ENCODE data around the gene DBT.
"Not testable (repeated sequence)": the region's sequence is repeated elsewhere in the genome, so short reads cannot be mapped to it uniquely, and the experiment has no call there.

DBT gene

DNA sequence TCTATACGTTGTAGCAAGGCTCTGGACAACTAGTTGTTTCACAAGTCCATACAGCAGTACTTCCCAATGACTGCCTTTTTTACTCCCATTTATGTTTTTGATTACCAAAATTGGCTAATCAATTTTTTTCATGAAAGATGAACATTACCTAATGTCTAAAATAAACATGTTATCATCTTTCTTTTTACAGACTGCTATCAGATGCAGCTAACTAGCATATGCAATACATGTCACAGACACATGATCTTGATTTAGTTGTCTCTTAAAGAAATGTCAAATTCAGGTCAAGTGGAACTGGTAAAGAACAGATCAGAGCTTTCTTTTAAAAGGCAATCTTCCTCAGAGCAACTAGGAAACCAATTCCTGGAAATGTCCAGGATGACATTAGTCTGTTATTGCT lies 630 bp upstream of the DBT start:
- DNase-seq = no peak

DNA sequence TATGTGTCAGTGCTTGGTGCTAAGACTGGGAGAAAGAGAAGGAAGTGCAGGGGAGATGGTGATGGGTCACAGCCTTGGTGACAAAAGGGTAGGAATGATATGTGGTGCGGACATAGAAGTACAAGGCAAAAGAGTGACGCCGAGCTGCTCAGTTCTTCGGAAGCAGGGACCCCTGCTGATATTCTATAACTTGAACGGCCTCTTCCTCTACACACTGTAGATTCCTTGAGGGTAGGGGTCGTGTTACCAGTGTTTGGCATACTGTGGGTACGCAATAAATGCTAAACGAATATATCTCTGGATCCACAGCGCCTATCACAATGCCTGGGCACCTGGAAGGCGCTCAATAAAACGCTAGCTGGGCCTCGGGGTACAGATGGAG lies 488 bp downstream of the DBT start:
- DNase-seq = no peak

DNA sequence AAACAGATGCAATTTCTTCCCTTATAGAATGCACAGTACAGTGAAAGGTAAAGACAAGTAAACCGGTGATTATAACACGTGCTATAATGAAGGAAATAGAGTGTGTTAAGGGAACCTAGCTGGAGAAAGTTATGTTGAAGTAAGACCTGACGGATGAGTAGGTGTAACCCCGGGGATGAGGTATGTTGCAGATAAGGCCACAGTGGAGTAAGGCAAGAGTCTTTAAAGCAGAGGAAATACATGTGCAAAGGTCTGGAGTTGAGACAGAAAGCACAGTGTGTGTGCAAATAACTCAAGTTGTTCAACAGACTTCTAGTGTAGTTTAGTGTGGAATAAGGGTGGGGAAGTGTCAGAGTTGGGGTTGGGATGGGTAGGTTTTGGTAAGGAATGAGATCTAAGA lies 2.9 kb downstream of the DBT start:
- no peak for DNase-seq

DNA sequence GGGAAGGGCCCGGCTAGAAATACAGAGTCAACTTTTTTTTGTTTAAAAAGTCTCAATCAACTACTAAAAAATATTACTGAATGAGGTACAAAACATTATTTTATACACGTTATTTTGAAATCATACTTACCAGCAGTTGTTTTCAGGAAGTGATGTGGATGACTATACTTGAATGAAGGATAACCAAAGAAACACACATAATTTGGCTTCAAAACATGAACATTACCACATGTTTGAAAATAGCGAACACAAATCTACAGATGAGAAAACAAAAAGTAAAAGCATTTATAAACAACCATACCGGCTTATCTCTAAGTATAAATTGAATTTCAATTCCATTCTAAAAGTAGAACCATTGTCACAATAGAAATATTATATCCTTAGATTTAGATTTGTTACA lies 9.0 kb downstream of the DBT start:
- no peak for DNase-seq

DNA sequence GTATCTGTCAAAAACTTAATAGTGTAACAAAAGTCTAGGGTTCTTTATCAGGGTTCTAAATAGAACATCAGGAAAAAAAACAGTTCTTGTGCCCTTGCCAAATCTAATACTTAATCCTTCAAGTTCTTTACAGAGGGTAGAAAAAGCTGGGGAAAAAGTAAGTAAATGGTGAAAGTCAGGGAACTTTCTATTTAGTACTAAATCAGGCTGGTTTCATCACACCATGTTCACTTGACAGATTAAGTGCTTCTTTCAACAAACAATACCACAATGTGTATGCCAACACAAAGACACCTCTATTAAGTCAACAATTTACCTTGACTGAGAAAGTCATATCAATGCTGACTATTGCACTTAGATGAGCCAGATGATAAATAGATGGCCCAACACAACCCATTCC lies 9.7 kb downstream of the DBT start:
- no peak for DNase-seq

DNA sequence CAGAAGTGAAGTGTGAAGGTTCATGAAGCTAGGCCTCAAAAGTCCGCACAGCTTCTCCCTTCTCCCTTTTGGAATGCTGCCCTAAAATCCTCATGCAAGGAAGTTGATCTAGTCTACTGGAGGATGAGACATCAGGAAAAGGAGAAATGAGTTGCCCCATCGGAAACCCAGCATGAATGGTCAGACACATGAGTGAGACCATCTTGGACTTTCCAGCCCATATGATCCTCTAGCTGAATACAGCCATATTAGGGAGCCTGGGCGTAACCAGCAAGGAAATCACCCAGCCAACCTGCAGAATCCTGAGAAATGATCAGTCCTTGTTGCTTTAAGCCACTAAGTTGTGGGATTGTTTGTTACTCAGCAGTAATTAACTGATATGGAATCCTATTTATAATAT lies 12.5 kb downstream of the DBT start:
- no peak for DNase-seq

DNA sequence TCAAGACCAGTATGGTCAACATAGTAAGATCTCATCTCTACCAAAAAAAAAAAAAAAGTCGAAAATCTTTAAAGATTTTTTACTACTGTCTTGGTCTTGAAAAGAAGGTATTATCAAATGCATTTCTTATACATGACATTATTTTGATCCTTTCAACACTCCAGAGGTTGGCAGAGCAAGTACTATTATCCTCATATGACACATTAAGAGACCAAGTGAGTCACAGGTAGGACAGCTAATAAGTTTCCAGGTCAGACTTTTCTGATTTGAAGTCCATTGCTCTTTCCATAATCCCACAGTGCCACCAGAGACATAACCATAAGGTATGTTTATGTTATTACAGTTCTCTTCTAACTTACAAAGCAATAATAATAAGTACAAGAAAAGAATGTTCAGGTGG lies 15.2 kb downstream of the DBT start:
- no peak for DNase-seq

DNA sequence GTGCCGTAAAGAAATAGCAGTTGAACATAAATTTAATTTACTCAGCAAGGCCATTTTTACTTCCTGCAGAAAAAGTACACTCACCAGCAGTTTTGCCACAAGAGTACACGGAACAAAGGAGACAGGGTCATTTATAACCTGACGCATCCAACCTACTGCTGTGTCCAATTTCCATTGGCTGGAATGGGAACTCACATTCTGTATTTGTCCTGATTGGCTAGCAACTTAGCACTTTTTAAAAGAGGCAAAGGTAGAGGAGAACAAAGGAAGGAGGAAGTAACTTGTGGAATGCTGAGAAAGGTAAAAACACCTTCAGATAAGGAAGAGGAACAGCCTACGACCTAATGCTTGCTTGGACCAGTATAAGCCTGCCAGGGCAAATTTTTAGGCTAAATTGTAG lies 16.1 kb downstream of the DBT start:
- DNase-seq = not testable (repeated sequence)

DNA sequence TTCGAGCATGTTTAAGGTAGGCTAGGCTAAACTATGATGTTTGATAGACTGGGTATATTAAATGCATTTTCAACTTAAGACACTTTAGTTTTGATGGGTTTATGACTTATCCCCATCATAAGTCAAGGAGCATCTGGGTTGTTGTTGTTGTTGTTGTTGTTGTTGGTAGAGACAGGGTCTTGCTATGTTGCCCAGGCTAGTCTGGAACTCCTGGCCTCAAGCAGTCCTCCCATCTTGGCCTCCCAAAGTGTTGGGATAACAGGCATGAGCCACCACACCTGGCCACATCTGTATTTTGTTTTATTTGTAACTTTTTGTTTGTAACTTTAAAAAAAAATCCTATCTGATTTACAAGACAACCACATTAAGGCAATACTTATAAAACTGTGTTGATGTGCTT lies 17.5 kb downstream of the DBT start:
- no peak for DNase-seq

DNA sequence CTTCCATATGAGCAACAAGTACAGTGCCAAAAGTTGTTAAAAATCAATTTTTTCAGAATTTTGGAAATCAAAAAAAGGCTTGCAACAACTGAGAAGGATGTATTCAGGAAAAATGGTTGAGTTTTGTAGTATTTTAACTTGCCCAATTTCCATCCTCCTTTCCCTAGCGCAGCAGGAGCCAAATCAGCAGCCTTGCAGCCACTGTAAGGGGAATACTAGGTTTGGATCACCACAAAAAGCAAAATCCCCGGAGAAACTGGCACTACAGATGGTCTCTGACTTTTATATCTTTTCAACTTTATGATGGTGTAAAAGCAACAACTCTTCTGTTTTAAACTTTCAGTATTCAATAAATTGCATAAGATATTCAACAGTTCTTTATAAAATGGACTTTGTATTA lies 17.9 kb downstream of the DBT start:
- no peak for DNase-seq

DNA sequence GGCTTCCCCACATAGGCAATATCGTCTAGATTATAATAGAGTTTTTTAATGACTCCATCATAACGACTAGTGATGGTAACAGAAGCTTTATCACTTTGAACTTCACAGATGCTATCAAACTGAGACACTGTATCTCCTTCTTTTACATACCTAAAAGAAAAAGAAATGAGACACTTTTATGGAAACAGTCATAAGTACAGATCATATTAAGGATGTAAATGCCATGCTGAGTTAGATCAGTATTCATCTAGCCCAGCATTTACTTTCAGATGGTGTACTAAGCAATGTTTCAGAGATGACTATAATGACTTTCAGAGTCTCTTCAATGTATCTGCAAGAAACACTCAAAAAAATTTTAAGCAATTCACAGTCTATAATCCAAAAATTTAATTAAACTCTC lies 18.9 kb downstream of the DBT start:
- no peak for DNase-seq

DNA sequence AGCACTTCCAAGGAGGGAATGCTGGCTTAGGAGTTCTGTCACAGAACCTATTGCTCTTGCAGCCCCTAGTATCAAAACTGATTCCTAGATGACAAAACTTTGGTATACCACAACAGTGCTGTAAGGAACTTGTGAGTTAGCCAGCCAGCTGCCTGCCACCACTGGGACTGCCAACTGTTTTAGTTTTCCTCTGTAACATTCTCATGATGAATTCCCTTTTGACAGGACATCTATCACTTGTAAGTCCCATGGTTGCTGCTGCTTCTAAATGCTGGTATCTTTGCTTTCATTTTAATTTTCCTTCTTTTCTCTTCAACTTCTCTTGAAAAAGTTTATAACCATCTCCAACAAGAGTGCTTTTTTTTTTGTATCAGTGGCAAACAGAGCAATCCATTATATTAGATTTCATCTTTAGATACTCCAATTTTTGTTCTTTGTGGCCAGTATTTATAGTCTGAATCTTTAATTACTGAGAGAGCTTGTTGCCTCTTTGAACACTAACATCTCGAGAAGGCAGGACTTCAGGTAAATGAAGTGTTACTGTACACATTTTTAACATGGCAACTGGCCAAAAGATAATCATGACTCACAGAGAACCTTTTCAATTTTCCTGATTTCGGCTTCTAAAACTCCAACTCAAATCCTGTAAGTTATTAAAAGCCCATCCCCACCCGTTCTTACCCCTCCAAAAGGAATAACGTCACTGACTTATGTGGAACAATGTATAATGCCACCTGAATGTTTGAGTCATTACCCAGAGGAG lies 19.8 kb downstream of the DBT start:
- DNase-seq = no peak

DNA sequence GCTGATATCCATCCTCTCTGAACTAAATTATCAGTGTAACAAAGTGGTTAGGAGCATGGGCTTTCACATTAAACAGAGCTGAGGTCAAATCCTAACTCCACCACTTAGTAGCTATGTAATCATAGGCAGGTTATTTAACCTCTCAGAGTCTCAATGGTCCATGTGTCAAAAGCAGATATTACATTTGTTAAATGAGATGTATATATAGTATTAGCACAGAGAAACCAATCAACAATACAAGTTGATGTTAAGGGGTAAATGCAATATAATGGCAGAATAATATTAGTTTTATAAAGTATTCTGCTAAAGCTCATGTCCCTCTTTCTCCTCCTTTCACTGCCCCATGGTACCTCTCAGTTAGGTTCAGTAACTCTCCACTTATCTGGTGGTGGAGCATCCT lies 27.2 kb downstream of the DBT start:
- DNase-seq = no peak

DNA sequence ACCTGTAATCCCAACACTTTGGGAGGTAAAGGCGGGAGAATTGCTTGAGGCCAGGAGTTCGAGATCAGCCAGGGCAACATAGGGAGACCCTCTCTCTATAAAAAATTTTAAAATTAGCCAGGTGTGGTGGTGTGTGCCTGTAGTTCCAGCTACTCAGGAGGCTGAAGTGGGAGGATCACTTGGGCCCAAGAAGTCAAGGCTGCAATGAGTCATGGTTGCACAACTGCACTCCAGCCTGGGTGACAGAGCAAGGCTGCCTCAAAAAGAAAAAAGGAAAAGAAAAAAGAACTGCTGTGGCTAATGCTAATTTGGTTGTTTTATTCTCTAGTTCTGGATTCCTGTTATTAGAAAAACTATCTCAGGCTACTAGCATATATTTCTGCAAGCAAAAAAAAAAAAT lies 29.8 kb downstream of the DBT start:
- no peak for DNase-seq

DNA sequence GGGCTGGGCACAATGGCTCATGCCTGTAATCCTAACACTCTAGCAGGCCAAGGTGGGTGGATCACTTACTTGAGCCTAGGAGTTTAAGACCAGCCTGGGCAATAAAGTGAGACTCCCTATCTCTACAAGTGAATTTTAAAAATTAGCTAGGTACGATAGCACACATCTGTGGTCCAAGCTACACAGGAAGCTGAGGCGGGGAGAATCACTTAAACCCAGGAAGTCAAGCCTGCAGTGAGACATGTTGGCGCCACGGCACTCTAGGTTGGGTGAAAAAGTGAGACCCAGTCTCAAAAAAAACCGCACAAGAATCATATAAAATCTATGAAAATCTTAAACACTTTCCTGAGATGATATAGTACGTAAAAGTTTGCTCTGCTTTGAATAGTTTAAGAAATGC lies 30.2 kb downstream of the DBT start:
- no peak for DNase-seq

DNA sequence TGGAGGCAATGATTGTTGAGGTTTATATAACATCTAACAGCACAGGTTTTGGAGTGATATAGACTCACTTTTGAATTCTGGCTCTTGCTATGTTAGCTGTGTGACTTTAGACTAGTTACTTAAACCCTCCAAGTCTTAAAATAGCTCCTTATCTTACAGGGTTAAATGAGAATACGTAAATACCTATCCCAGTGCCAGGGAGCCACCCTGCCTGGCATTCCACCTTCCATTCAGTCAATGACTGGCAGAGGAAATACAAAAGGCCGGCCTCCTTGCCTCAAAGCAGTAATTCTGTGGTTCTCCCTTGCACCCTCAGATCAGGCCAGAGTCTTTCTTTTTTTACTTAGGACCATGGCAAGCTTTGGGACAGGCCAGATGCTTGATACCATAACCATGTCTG lies 31.8 kb downstream of the DBT start:
- DNase-seq = no peak

DNA sequence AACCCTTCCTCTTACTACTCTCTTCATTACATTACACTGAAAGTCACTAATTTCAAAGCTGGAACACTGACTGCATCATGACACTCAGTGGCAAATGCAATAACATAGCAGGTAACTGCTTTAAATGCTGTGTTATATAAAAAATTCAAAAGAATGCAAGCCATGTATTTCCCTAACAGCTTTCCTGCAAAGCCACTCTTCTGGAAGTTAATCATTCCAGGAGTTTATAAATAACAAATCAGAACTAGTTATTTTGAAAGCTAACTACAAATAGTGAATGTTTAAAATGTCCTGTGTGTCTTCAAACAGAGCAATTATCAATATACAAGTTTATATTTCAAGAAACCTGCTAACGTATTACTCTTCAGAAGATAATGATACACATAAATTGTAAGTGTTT lies 34.5 kb downstream of the DBT start:
- DNase-seq = no peak

DNA sequence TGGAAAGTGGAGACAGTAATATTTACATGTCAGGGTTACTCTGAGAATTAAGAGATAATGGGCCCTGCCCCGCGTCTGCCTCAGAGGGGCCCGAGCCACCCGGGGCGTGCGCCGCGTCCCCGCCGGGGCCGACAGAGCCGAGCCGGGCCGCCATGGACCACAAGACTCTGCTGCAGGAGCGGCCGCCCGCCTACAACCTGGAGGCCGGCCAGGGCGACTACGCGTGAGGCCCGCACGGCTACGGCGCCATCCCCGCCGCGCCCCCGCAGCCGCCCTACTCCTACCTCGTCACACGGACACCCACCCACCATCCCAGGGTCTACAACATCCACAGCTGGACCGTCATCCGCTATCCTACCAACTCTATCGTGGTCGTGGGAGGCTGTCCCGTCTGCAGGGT lies 36.5 kb downstream of the DBT start:
- no peak for DNase-seq

DNA sequence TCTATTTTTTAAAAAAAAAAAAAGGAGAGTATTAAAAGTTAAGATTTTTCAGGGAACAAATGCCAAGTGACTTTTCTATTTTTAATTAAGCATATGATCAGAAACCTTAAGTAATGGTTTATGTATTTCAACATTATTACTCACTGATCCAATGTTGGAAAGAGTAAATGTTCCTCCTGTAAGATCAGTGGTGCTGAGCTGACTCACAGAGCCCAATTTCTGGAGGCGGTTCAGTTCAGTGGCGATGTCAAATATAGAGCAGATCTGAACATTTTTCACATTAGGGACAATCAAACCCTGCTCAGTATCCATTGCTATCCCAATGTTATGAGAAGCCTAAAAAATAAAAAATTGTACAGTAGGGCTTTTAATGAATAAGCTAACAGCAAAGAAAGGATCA lies 43.3 kb downstream of the DBT start:
- no peak for DNase-seq

DNA sequence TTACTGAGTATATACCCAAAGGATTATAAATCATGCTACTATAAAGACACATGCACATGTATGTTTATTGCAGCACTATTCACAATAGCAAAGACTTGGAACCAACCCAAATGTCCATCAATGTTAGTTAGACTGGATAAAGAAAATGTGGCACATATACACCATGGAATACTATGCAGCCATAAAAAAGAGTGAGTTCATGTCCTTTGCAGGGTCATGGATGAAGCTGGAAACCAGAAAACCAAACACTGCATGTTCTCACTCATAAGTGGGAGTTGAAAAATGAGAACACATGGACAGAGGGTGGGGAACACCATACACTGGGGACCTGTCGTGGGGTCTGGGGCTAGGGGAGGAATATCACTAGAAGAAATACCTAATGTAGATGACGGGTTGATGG lies 44.0 kb downstream of the DBT start:
- DNase-seq = not testable (repeated sequence)

DNA sequence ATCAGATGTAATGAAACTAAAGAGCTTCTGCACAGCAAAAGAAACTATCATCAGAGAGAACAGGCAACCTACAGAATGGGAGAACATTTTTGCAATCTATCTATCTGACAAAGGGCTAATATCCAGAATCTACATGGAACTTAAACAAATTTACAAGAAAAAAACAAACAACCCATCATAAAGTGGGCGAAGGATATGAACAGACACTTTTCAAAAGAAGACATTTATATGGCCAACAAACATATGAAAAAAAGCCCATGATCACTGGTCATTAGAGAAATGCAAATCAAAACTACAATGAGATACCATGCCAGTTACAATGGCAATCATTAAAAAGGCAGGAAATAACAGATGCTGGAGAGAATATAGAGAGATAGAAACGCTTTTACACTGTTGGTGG lies 44.5 kb downstream of the DBT start:
- not testable (repeated sequence) for DNase-seq

DNA sequence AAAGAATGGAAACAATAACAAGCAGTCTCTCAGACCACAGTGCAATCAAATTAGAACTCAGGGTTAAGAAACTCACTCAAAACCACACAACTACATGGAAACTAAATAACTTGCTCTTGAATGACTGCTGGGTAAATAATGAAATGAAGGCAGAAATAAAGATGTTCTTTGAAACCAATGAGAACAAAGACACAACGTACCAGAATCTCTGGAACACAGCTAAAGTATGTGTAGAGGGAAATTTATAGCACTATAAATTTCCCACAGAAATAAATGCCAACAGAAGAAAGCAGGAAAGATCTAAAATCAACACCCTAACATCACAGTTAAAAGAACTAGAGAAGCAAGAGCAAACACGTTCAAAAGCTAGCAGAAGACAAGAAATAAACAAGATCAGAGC lies 46.9 kb downstream of the DBT start:
- DNase-seq = not testable (repeated sequence)

DNA sequence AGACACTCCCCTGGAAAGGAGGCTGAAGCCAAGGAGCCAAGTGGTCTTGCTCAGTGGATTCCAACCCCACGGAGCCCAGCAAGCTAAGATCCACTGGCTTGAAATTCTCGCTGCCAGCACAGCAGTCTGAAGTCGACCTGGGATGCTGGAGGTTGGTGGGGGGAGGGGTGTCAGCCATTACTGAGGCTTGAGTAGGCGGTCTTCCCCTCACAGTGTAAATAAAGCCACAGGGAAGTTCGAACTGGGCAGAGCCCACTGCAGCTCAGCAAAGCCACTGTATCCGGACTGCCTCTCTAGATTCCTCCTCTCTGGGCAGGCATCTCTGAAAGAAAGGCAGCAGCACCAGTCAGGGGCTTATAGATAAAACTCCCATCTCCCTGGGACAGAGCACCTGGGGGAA lies 49.6 kb downstream of the DBT start:
- DNase-seq = not testable (repeated sequence)

DNA sequence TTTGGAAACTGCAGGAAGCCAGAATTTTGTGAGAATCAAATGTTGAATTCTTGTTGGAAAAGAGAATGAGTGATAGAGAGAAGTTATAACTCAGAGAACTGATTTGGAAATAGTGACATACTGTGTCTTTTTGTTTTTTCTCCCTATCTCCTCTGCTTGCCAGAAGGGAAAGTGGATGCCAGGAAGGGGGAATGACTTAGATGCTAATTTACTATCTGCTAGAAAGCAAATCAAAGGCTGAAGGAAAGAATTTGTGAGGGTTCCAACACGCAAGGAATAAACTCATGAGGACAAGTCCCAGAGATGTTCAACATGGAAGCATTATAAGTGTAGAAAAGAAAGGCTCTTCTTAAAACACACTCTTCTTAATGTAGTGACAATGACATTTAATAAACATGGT lies 51.0 kb downstream of the DBT start:
- no peak for DNase-seq

DNA sequence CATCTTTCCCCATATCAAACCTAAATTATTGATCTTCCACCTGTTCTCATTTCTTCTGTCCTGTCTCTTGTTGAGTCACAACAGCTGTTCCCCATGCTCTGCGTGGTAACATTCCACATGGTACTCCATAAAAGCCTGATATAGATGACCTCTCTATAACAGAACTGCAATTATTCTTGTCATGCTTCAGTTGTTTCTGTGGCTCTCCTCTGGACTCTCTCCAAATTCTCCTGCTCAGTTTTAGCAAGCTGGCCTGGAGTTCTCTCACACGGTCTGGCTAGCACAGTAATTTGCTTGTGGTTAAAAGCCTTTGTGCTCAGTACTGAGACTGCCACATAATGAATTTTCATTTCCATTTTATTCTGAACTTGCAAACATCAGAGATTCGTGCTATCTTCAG lies 61.0 kb downstream of the DBT start:
- DNase-seq = no peak

DNA sequence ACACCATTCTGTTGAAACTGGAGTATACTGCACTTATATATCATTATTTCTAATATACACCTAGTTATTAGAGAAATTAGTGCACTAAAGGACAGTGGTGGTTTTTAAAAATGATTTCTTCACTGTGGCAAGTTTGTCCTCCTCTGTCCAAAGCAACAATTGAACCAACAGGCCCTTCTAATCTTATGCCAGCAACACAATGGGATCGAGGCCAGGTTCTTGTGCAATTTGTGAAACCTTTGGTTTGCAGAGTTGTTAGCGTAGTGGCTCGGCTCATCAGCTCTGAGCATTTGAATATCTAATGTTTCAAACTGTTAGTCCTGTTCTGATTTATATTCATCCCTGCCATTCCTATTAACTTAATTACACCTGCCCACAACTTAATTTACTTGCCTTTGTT lies 61.7 kb downstream of the DBT start:
- no peak for DNase-seq
